HepG2 (cell line): ENCODE data around the gene METTL26. TPM values are rescaled to one million over a fixed set of nuclear protein-coding genes. Genes with fewer than 3 reads are reported as not detected.

Experiments used
- AGO1 ChIP-seq: fragments of 200-400 bp; formaldehyde crosslinking; IDR thresholded peaks from 2 replicates; pipeline ENCODE4 v1.6.1; 2017; ENCODE audit warnings: mild to moderate bottlenecking, low read depth, low read length, moderate library complexity; ENCODE audit not compliant: poor library complexity, severe bottlenecking
- ARNT2 ChIP-seq: sonication (generic); formaldehyde crosslinking; IDR thresholded peaks from 2 replicates; pipeline ENCODE4 v1.8.0; 2022; ENCODE audit warnings: mild to moderate bottlenecking, low read depth, missing genetic modification reagents, moderate library complexity
- ATF3 ChIP-seq: sonication (generic); formaldehyde crosslinking; IDR thresholded peaks from 2 replicates; pipeline ENCODE4 v1.4.0; 2020; ENCODE audit warnings: missing genetic modification reagents
- DZIP1 ChIP-seq: sonication (generic); formaldehyde crosslinking; IDR thresholded peaks from 2 replicates; pipeline ENCODE4 v1.5.0; 2020; ENCODE audit warnings: mild to moderate bottlenecking, missing genetic modification reagents
- FOXK1 ChIP-seq: sonication (generic); formaldehyde crosslinking; IDR thresholded peaks from 2 replicates; pipeline ENCODE4 v1.4.0; 2020; ENCODE audit warnings: low read depth, missing genetic modification reagents, borderline replicate concordance
- GLI4 ChIP-seq: sonication (generic); formaldehyde crosslinking; IDR thresholded peaks from 2 replicates; pipeline ENCODE4 v1.5.1; 2020; ENCODE audit warnings: missing genetic modification reagents, mild to moderate bottlenecking, moderate library complexity, borderline replicate concordance
- MATR3 ChIP-seq: sonication (generic); formaldehyde crosslinking; IDR thresholded peaks from 2 replicates; pipeline ENCODE4 v1.4.0; 2020; ENCODE audit warnings: missing genetic modification reagents
- MAZ ChIP-seq, 2 experiments: sonication (generic) in 1 of 2; formaldehyde crosslinking in 1 of 2; IDR thresholded peaks; 2 replicates each; pipeline versions ENCODE4 v1.5.0 to v1.6.1; 2012 to 2020; ENCODE audit warnings: low read depth in 2 of 2, mild to moderate bottlenecking in 2 of 2, borderline replicate concordance in 1 of 2, improper control_type of control experiment in 1 of 2, low read length in 1 of 2, missing genetic modification reagents in 1 of 2, moderate library complexity in 1 of 2
- MEIS2 ChIP-seq: sonication (generic); formaldehyde crosslinking; IDR thresholded peaks from 2 replicates; pipeline ENCODE4 v1.9.0; 2021; ENCODE audit warnings: mild to moderate bottlenecking, missing genetic modification reagents
- TAF15 ChIP-seq: fragments of 200-400 bp; formaldehyde crosslinking; IDR thresholded peaks from one replicate; pipeline ENCODE4 v1.6.1; 2018; ENCODE audit warnings: mild to moderate bottlenecking, low read depth, low read length; ENCODE audit not compliant: poor library complexity, severe bottlenecking
- TBL1XR1 ChIP-seq: fragments of 150-350 bp; IDR thresholded peaks from 2 replicates; pipeline ENCODE4 v1.6.1; 2014; ENCODE audit warnings: borderline replicate concordance, low read length; ENCODE audit not compliant: partially characterized antibody
- ZFP36 ChIP-seq: fragments of 150-350 bp; IDR thresholded peaks from 2 replicates; pipeline ENCODE4 v1.6.1; 2018; ENCODE audit warnings: borderline replicate concordance, low read length, low read depth; ENCODE audit not compliant: partially characterized antibody
- ZNF180 ChIP-seq: sonication (generic); formaldehyde crosslinking; IDR thresholded peaks from 2 replicates; pipeline ENCODE4 v1.4.0; 2020; ENCODE audit warnings: low read depth, missing genetic modification reagents, borderline replicate concordance
- ZNF350 ChIP-seq: sonication (generic); formaldehyde crosslinking; IDR thresholded peaks from 2 replicates; pipeline ENCODE4 v1.4.0; 2020; ENCODE audit warnings: mild to moderate bottlenecking, low read depth, missing genetic modification reagents, borderline replicate concordance
- polyA plus RNA-seq, 8 experiments: library from polyadenylated mRNA; depleted of rRNA in 3 of 8; stranded (reverse) in 7 of 8; unstranded in 1 of 8; fragments of >200 nt; fragmentation: Illumina TruSeq in 4 of 8; extraction: Trizol in 4 of 8; gene quantifications; 2 replicates each; pipeline versions ENCODE4 v1.2.1 to v1.2.3, GENCODE V29; 2011 to 2016; ENCODE audit warnings: low read depth in 4 of 8, missing spikeins in 1 of 8, mixed read lengths in 1 of 8; ENCODE audit not compliant: insufficient read depth in 1 of 8
- total RNA-seq, 5 experiments: library from RNA; depleted of rRNA; stranded (reverse); fragments of >200 nt; fragmentation: Illumina TruSeq; extraction: Trizol; gene quantifications; 2 replicates each; pipeline ENCODE4 v1.2.3, GENCODE V29; 2016; ENCODE audit warnings: low read depth in 1 of 5
- TF ChIP-seq, protein P1 (sequence below): sonication (generic); formaldehyde crosslinking; IDR thresholded peaks from one replicate; pipeline ENCODE4 v1.5.1; 2020; ENCODE audit warnings: mild to moderate bottlenecking, missing genetic modification reagents; ENCODE audit errors: not compliant biosample characterization

The METTL26 gene
- total and polyA plus RNA-seq, 2 of the 13 experiments (the other 11 are each of a cell fraction or from before 2014, with no cell fraction given) = 65.5 to 70.1 TPM

GRCh38 chr16:642189-643049, 6.3 kb upstream of the METTL26 start (continued):
- TF ChIP-seq ZFP36 (no peak), ARNT2 (CRISPR knock-in tag) (peak; percentile 50; the same call in 1 of the 2 replicates), DZIP1 (0 out of 2 replicates have a peak, but pooled peaks have one; percentile 56), FOXK1 (CRISPR knock-in tag) (no peak), AGO1 (no peak), MATR3 (CRISPR knock-in tag) (no peak), ATF3 (CRISPR knock-in tag) (peak; percentile 60; the same call in 1 of the 2 replicates), MEIS2 (peak; percentile 73; the same call in 1 of the 2 replicates), ZNF180 (no peak), TBL1XR1 (no peak), ZNF350 (no peak), TAF15 (peak; percentile 36), MAZ (IDR thresholded peaks at IDR 0.05; ENCODE audit: borderline replicate concordance, low read depth, low read length) (0 out of 2 replicates have a peak, but pooled peaks have one; percentile 13), MAZ (CRISPR knock-in tag; IDR thresholded peaks at IDR 0.05; ENCODE audit: low read depth) (peak; percentile 64; the same call in 1 of the 2 replicates), GLI4 (CRISPR knock-in tag) (0 out of 2 replicates have a peak, but pooled peaks have one; percentile 13)
- TF ChIP-seq, protein P1, sequence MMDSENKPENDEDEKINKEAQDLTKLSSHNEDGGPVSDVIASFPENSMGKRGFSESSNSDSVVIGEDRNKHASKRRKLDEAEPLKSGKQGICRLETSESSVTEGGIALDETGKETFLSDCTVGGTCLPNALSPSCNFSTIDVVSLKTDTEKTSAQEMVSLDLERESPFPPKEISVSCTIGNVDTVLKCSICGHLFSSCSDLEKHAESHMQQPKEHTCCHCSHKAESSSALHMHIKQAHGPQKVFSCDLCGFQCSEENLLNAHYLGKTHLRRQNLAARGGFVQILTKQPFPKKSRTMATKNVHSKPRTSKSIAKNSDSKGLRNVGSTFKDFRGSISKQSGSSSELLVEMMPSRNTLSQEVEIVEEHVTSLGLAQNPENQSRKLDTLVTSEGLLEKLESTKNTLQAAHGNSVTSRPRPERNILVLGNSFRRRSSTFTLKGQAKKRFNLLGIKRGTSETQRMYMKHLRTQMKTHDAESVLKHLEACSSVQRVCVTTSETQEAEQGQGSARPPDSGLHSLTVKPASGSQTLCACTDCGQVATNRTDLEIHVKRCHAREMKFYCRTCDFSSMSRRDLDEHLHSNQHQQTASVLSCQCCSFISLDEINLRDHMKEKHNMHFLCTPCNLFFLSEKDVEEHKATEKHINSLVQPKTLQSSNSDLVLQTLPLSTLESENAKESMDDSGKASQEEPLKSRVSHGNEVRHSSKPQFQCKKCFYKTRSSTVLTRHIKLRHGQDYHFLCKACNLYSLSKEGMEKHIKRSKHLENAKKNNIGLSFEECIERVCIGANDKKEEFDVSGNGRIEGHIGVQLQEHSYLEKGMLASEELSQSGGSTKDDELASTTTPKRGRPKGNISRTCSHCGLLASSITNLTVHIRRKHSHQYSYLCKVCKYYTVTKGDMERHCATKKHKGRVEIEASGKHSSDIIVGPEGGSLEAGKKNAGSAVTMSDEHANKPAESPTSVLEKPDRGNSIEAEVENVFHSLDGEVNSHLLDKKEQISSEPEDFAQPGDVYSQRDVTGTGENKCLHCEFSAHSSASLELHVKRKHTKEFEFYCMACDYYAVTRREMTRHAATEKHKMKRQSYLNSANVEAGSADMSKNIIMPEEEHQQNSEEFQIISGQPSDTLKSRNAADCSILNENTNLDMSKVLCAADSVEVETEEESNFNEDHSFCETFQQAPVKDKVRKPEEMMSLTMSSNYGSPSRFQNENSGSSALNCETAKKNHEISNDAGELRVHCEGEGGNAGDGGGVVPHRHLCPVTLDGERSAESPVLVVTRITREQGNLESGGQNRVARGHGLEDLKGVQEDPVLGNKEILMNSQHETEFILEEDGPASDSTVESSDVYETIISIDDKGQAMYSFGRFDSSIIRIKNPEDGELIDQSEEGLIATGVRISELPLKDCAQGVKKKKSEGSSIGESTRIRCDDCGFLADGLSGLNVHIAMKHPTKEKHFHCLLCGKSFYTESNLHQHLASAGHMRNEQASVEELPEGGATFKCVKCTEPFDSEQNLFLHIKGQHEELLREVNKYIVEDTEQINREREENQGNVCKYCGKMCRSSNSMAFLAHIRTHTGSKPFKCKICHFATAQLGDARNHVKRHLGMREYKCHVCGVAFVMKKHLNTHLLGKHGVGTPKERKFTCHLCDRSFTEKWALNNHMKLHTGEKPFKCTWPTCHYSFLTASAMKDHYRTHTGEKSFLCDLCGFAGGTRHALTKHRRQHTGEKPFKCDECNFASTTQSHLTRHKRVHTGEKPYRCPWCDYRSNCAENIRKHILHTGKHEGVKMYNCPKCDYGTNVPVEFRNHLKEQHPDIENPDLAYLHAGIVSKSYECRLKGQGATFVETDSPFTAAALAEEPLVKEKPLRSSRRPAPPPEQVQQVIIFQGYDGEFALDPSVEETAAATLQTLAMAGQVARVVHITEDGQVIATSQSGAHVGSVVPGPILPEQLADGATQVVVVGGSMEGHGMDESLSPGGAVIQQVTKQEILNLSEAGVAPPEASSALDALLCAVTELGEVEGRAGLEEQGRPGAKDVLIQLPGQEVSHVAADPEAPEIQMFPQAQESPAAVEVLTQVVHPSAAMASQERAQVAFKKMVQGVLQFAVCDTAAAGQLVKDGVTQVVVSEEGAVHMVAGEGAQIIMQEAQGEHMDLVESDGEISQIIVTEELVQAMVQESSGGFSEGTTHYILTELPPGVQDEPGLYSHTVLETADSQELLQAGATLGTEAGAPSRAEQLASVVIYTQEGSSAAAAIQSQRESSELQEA (CRISPR knock-in tag) = peak; percentile 62
